HepG2 (cell line): ENCODE results near the gene SP3. TPM values are rescaled to one million over a fixed set of nuclear protein-coding genes. Genes with fewer than 3 reads are reported as not detected.

Experiments
- ATAC-seq: fragments of 200-7000 bp; cut with Tn5 transposase; 3 replicates; pipeline ENCODE4 v1.9.1; 2020; ENCODE audit warnings: mild to moderate bottlenecking, moderate library complexity
- BruUV-seq: library from RNA; stranded (reverse); fragments of 400-500 nt; replicated peaks from 2 replicates; lab custom pipeline; 2021; lab: Mats Ljungman, UMichigan
- CTCF ChIA-PET: fragments of 300-600 bp; formaldehyde crosslinking; extraction: SDS; loops from one replicate; lab custom pipeline; 2021; ENCODE audit warnings: low total read pairs, inconsistent platforms, low intra/inter-chr PET ratio; lab: Yijun Ruan, JAX
- POLR2A ChIA-PET: fragments of 350-600 bp; sonication (Branson Sonifier 250); formaldehyde crosslinking; loops from one replicate; lab custom pipeline; 2020; ENCODE audit warnings: antibody characterized with exemption, inconsistent platforms; lab: Yijun Ruan, JAX
- DNase-seq: peaks from one replicate; pipeline ENCODE4 v3.0.0-alpha.2; 2015; ENCODE audit warnings: low spot score
- FAIRE-seq: peaks from 3 replicates; lab custom pipeline; 2011; peaks lifted over from hg19 to GRCh38; lab: Jason Lieb, UNC
- H2AFZ ChIP-seq: one replicate; pipeline ENCODE4 v1.6.1; 2011; ENCODE audit warnings: low read length, inconsistent platforms
- H3K27ac ChIP-seq: fragments of 300-600 bp; 3 replicates; pipeline ENCODE4 v1.8.0; 2011; ENCODE audit warnings: mixed run types, mild to moderate bottlenecking, mixed read lengths, low read length, inconsistent platforms; ENCODE audit not compliant: insufficient read depth; ENCODE audit errors: extremely low read length
- H3K27me3 ChIP-seq, 2 experiments: fragments of 200-600 bp in 1 of 2; 2 replicates in 1 of 2; 3 replicates in 1 of 2; pipeline versions ENCODE4 v1.6.0 to v1.8.0; 2011; ENCODE audit warnings: low read length in 2 of 2, mild to moderate bottlenecking in 2 of 2, moderate library complexity in 2 of 2, inconsistent platforms in 1 of 2; ENCODE audit not compliant: insufficient read depth in 2 of 2, control insufficient read depth in 1 of 2
- H3K36me3 ChIP-seq, 2 experiments: fragments of 200-600 bp in 1 of 2; replicated peaks in 1 of 2; 2 replicates in 1 of 2; 3 replicates in 1 of 2; pipeline versions ENCODE4 v1.5.1 to v1.8.0; 2011; ENCODE audit warnings: low read length in 2 of 2, inconsistent platforms in 1 of 2; ENCODE audit not compliant: insufficient read depth in 2 of 2, control insufficient read depth in 1 of 2
- H3K4me1 ChIP-seq: 2 replicates; pipeline ENCODE4 v1.5.1; 2012; ENCODE audit warnings: low read length, inconsistent platforms; ENCODE audit not compliant: insufficient read depth
- H3K4me2 ChIP-seq: 2 replicates; pipeline ENCODE4 v1.6.0; 2011; ENCODE audit warnings: low read depth, low read length, inconsistent platforms
- H3K4me3 ChIP-seq, 3 experiments: fragments of 200-600 bp in 1 of 3; sonication (generic), shearing (Covaris generic) in 1 of 3; replicated peaks in 1 of 3; 2 replicates each; pipeline ENCODE4 v1.5.1; 2011 to 2016; ENCODE audit warnings: low read length in 3 of 3, inconsistent platforms in 2 of 3, low read depth in 2 of 3, mild to moderate bottlenecking in 2 of 3, control low read depth in 1 of 3, mixed read lengths in 1 of 3; ENCODE audit not compliant: insufficient read depth in 1 of 3
- H3K79me2 ChIP-seq: one replicate; pipeline ENCODE4 v1.6.1; 2011; ENCODE audit warnings: low read length, inconsistent platforms; ENCODE audit not compliant: insufficient read depth
- H3K9ac ChIP-seq: 2 replicates; pipeline ENCODE4 v1.6.0; 2011; ENCODE audit warnings: mild to moderate bottlenecking, low read depth, low read length, inconsistent platforms; ENCODE audit not compliant: insufficient read depth
- H3K9me3 ChIP-seq: 2 replicates; pipeline ENCODE4 v1.5.1; 2012; ENCODE audit warnings: mild to moderate bottlenecking, low read length
- H4K20me1 ChIP-seq: 2 replicates; pipeline ENCODE4 v1.6.0; 2011; ENCODE audit warnings: inconsistent platforms, mild to moderate bottlenecking, low read length, moderate library complexity; ENCODE audit not compliant: insufficient read depth
- ARNTL ChIP-seq: sonication (generic); formaldehyde crosslinking; IDR thresholded peaks from 2 replicates; pipeline ENCODE4 v1.4.0; 2020; ENCODE audit warnings: mild to moderate bottlenecking, missing genetic modification reagents
- CEBPB ChIP-seq: IDR thresholded peaks from 2 replicates; pipeline ENCODE4 v1.6.1; 2011; ENCODE audit warnings: low read depth, low read length, improper control_type of control experiment, borderline replicate concordance
- EP300 ChIP-seq, 3 experiments: sonication (generic) in 1 of 3; formaldehyde crosslinking in 1 of 3; IDR thresholded peaks; 2 replicates each; pipeline versions ENCODE4 v1.5.1 to v1.6.1; 2011 to 2020; ENCODE audit warnings: low read depth in 2 of 3, low read length in 2 of 3, borderline replicate concordance in 1 of 3, improper control_type of control experiment in 1 of 3, mild to moderate bottlenecking in 1 of 3, missing genetic modification reagents in 1 of 3, moderate library complexity in 1 of 3
- IKZF1 ChIP-seq: fragments of 450-650 bp; IDR thresholded peaks from 2 replicates; pipeline ENCODE4 v1.7.1; 2016
- RBM22 ChIP-seq: fragments of 200-400 bp; formaldehyde crosslinking; optimal IDR thresholded peaks from 2 replicates; pipeline ENCODE3; 2017; ENCODE audit warnings: mild to moderate bottlenecking, low read length, moderate library complexity
- ZNF33B ChIP-seq: sonication (generic); formaldehyde crosslinking; IDR thresholded peaks from 2 replicates; pipeline ENCODE4 v1.5.1; 2020; ENCODE audit warnings: mild to moderate bottlenecking, missing genetic modification reagents
- WGBS: methylation state at CpG from one replicate; pipeline ENCODE4 v1.1.6; 2017; ENCODE audit warnings: low lambda C conversion rate; 5-methylcytosine and 5-hydroxymethylcytosine counted together
- in situ Hi-C: cut with HindIII; loops from 2 replicates; pipeline ENCODE4 v1.10.0; 2017; ENCODE audit warnings: low pct_unique_long_range_greater_than_20kb; ENCODE audit not compliant: extremely low pct_ligation_motif_present
- intact Hi-C: fragments of 100-400 bp; cut with micrococcal nuclease; formaldehyde crosslinking; loops from one replicate; pipeline ENCODE4 v1.10.0; 2022; ENCODE audit not compliant: unreplicated experiment
- polyA plus RNA-seq, 8 experiments: library from polyadenylated mRNA; depleted of rRNA in 3 of 8; stranded (reverse) in 7 of 8; unstranded in 1 of 8; fragments of >200 nt; fragmentation: Illumina TruSeq in 4 of 8; extraction: Trizol in 4 of 8; gene quantifications; 2 replicates each; pipeline versions ENCODE4 v1.2.1 to v1.2.3, GENCODE V29; 2011 to 2016; ENCODE audit warnings: low read depth in 4 of 8, missing spikeins in 1 of 8, mixed read lengths in 1 of 8; ENCODE audit not compliant: insufficient read depth in 1 of 8
- total RNA-seq, 5 experiments: library from RNA; depleted of rRNA; stranded (reverse); fragments of >200 nt; fragmentation: Illumina TruSeq; extraction: Trizol; gene quantifications; 2 replicates each; pipeline ENCODE4 v1.2.3, GENCODE V29; 2016; ENCODE audit warnings: low read depth in 1 of 5
- TF ChIP-seq, protein P1 (sequence below): sonication (generic); formaldehyde crosslinking; IDR thresholded peaks from 2 replicates; pipeline ENCODE4 v1.4.0; 2020; ENCODE audit warnings: mild to moderate bottlenecking, missing genetic modification reagents
- TF ChIP-seq, protein P2 (sequence below): sonication (generic); formaldehyde crosslinking; IDR thresholded peaks from 2 replicates; pipeline ENCODE4 v1.9.0; 2021; ENCODE audit warnings: missing genetic modification reagents, mild to moderate bottlenecking, borderline replicate concordance
- TF ChIP-seq, protein P3 (sequence below): sonication (generic); formaldehyde crosslinking; IDR thresholded peaks from 2 replicates; pipeline ENCODE4 v1.4.0; 2020; ENCODE audit warnings: missing genetic modification reagents

Gene SP3
- total and polyA plus RNA-seq, 2 of the 13 experiments (the other 11 are each of a cell fraction or from before 2014, with no cell fraction given): 57.3 to 132 TPM

DNA sequence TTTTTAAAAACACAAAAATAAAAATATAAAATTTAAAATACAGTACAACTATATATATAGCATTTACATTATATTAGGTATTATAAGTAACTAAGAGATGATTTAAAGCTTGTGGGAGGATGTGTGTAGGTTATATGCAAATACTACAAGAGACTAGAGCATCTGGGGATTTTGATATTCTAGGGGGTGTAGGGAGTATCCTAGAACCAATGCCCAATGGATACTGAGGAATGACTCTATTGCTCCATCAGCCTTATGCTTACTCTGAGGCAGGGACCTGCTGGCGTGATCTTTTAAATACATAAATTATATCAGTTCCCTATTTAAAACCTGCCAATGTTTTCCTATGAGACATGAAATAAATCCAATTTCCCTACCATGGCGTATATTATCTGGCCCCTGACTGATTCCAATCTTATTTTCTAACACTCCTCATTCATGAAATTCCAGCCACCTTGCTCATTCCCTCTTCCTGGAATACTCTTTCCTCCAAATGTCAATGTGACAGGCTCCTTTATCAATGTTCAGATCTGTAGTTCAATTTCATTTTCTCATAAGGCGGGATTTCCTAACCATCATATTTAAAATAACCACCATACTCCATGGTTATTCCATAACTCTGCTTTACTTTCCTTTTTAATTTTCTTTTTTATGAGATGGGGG lies 22.2 kb downstream of the SP3 start:
- H3K4me2 ChIP-seq: no peak overlapping the region
- H3K27ac ChIP-seq: no peak overlapping the region
- POLR2A ChIA-PET: no interaction called here
- peaks cover 63% of the 10 kb centered on the region for H4K20me1 ChIP-seq
- TF ChIP-seq RBM22: peak; percentile 36
- TF ChIP-seq, protein P1, sequence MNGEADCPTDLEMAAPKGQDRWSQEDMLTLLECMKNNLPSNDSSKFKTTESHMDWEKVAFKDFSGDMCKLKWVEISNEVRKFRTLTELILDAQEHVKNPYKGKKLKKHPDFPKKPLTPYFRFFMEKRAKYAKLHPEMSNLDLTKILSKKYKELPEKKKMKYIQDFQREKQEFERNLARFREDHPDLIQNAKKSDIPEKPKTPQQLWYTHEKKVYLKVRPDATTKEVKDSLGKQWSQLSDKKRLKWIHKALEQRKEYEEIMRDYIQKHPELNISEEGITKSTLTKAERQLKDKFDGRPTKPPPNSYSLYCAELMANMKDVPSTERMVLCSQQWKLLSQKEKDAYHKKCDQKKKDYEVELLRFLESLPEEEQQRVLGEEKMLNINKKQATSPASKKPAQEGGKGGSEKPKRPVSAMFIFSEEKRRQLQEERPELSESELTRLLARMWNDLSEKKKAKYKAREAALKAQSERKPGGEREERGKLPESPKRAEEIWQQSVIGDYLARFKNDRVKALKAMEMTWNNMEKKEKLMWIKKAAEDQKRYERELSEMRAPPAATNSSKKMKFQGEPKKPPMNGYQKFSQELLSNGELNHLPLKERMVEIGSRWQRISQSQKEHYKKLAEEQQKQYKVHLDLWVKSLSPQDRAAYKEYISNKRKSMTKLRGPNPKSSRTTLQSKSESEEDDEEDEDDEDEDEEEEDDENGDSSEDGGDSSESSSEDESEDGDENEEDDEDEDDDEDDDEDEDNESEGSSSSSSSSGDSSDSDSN (CRISPR knock-in tag): no peak
- ATAC-seq (no peak), DNase-seq (no peak), FAIRE-seq (no peak)
- intact Hi-C loops (no loop called here), in situ Hi-C loops (no loop called here)
- H3K9ac ChIP-seq: no peak overlapping the region
- 97% methylated on average over 3 of the region's 3 CpGs for WGBS
- no peaks in the 10 kb centered on the region for H3K9me3 ChIP-seq
- H3K36me3 ChIP-seq: peaks cover 0 to 2% of the 10 kb centered on the region in 2 experiments; a peak in 2 of 5 replicates
- no peaks in the 10 kb centered on the region for H3K27me3 ChIP-seq
- no TSS peak for BruUV-seq
- H3K79me2 ChIP-seq: peaks cover 99% of the 10 kb centered on the region
- CTCF ChIA-PET: no interaction called here
- H2AFZ ChIP-seq: no peak overlapping the region
- no peak overlapping the region for H3K4me3 ChIP-seq
- peaks cover 43% of the 10 kb centered on the region for H3K4me1 ChIP-seq

DNA sequence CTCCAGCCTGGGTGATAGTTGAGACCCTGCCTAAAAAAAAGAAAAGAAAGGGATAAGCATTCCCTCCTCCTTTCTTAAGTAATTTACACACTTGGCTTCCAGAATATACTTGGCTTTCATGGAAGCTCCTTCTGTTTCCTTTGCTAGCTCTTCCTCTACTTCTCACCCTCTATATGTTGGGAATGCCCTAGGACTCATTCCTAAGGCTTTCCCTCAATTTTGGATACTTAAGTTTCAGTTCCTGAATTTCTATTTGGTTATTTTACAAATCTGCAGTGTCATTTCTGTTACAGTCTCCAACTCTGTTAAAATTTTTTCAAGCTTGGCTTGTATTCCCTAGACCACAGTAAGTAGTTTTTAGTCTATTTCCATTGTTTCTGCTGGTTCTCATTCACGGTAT lies 23.6 kb downstream of the SP3 start:
- BruUV-seq: no TSS peak
- H3K27ac ChIP-seq: no peak overlapping the region
- H3K9ac ChIP-seq: no peak overlapping the region
- H4K20me1 ChIP-seq: peaks cover 70% of the 10 kb centered on the region
- DNase-seq (no peak), FAIRE-seq (no peak), ATAC-seq (no peak)
- no peaks in the 10 kb centered on the region for H3K9me3 ChIP-seq
- H3K27me3 ChIP-seq: no peaks in the 10 kb centered on the region
- no peak overlapping the region for H3K4me2 ChIP-seq
- H3K79me2 ChIP-seq: peaks cover 99% of the 10 kb centered on the region
- CTCF ChIA-PET: no interaction called here
- POLR2A ChIA-PET: no interaction called here
- peaks cover 47% of the 10 kb centered on the region for H3K4me1 ChIP-seq
- WGBS: 96% methylated on average over 1 of the region's 1 CpG
- in situ Hi-C loops: no loop called here
- H3K36me3 ChIP-seq: peaks cover 0 to under 1% of the 10 kb centered on the region in 2 experiments; a peak in 2 of 5 replicates
- intact Hi-C loops: no loop called here
- H3K4me3 ChIP-seq: no peak overlapping the region
- no peak overlapping the region for H2AFZ ChIP-seq
- no peak for TF ChIP-seq EP300 (IDR thresholded peaks at IDR 0.05; ENCODE audit: low read depth in 2 of 2, low read length in 2 of 2)
- TF ChIP-seq EP300 (CRISPR knock-in tag; IDR thresholded peaks at IDR 0.05; ENCODE audit: borderline replicate concordance): no peak
- no peak for TF ChIP-seq CEBPB
- TF ChIP-seq, protein P2, sequence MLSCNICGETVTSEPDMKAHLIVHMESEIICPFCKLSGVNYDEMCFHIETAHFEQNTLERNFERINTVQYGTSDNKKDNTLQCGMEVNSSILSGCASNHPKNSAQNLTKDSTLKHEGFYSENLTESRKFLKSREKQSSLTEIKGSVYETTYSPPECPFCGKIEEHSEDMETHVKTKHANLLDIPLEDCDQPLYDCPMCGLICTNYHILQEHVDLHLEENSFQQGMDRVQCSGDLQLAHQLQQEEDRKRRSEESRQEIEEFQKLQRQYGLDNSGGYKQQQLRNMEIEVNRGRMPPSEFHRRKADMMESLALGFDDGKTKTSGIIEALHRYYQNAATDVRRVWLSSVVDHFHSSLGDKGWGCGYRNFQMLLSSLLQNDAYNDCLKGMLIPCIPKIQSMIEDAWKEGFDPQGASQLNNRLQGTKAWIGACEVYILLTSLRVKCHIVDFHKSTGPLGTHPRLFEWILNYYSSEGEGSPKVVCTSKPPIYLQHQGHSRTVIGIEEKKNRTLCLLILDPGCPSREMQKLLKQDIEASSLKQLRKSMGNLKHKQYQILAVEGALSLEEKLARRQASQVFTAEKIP (CRISPR knock-in tag): no peak
- TF ChIP-seq IKZF1: no peak
- TF ChIP-seq, protein P3, sequence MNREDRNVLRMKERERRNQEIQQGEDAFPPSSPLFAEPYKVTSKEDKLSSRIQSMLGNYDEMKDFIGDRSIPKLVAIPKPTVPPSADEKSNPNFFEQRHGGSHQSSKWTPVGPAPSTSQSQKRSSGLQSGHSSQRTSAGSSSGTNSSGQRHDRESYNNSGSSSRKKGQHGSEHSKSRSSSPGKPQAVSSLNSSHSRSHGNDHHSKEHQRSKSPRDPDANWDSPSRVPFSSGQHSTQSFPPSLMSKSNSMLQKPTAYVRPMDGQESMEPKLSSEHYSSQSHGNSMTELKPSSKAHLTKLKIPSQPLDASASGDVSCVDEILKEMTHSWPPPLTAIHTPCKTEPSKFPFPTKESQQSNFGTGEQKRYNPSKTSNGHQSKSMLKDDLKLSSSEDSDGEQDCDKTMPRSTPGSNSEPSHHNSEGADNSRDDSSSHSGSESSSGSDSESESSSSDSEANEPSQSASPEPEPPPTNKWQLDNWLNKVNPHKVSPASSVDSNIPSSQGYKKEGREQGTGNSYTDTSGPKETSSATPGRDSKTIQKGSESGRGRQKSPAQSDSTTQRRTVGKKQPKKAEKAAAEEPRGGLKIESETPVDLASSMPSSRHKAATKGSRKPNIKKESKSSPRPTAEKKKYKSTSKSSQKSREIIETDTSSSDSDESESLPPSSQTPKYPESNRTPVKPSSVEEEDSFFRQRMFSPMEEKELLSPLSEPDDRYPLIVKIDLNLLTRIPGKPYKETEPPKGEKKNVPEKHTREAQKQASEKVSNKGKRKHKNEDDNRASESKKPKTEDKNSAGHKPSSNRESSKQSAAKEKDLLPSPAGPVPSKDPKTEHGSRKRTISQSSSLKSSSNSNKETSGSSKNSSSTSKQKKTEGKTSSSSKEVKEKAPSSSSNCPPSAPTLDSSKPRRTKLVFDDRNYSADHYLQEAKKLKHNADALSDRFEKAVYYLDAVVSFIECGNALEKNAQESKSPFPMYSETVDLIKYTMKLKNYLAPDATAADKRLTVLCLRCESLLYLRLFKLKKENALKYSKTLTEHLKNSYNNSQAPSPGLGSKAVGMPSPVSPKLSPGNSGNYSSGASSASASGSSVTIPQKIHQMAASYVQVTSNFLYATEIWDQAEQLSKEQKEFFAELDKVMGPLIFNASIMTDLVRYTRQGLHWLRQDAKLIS: no peak
- no peak for TF ChIP-seq ARNTL (CRISPR knock-in tag)
- no peak for TF ChIP-seq ZNF33B
